Measurements from ENCODE around the gene CATSPER1. TPM values are rescaled to one million over a fixed set of nuclear protein-coding genes. Genes with fewer than 3 reads are reported as not detected.

Gene CATSPER1
- total and polyA plus RNA-seq, 2 of the 13 experiments (the other 11 are each of a cell fraction or from before 2014, with no cell fraction given): 0.17 TPM; not detected in 1

DNA sequence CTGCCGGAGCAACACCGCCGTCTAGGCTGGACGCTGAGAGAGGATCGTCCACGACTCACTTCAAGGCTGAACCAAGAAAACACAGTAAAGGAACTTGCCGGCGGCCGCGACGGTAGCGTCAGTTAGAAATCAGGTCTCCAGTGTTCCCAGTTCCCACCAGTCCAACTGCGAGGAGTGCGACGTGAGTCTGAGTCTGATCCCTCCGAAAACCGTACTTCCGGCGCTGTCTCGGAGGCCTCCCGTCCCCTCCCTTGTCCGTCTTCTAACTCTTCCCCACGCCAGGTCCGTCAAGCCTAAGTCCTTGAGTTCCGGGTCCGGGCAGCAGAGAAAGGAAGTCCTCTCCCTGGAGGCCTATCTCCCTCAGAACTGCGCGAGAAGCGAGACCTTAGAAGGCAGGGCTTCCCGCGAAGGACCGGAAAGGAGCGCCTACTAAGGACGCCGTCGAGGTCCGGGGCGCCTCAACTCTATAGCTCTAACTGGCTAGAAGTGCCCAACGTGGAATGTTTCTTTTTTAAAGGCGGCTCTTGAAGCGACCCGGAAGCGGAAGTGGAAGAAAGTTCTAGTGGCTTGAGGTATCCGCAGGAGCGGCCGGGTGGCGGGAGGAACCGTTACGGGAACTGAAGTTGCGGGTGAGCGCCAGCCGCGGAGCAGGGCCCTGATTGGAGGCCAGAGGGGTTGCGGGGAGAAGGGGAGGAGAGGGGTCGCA is 24.2 kb downstream of the CATSPER1 start, which contains the start of the genes BANF1 and EIF1AD (continued):
- TF ChIP-seq, protein P1, sequence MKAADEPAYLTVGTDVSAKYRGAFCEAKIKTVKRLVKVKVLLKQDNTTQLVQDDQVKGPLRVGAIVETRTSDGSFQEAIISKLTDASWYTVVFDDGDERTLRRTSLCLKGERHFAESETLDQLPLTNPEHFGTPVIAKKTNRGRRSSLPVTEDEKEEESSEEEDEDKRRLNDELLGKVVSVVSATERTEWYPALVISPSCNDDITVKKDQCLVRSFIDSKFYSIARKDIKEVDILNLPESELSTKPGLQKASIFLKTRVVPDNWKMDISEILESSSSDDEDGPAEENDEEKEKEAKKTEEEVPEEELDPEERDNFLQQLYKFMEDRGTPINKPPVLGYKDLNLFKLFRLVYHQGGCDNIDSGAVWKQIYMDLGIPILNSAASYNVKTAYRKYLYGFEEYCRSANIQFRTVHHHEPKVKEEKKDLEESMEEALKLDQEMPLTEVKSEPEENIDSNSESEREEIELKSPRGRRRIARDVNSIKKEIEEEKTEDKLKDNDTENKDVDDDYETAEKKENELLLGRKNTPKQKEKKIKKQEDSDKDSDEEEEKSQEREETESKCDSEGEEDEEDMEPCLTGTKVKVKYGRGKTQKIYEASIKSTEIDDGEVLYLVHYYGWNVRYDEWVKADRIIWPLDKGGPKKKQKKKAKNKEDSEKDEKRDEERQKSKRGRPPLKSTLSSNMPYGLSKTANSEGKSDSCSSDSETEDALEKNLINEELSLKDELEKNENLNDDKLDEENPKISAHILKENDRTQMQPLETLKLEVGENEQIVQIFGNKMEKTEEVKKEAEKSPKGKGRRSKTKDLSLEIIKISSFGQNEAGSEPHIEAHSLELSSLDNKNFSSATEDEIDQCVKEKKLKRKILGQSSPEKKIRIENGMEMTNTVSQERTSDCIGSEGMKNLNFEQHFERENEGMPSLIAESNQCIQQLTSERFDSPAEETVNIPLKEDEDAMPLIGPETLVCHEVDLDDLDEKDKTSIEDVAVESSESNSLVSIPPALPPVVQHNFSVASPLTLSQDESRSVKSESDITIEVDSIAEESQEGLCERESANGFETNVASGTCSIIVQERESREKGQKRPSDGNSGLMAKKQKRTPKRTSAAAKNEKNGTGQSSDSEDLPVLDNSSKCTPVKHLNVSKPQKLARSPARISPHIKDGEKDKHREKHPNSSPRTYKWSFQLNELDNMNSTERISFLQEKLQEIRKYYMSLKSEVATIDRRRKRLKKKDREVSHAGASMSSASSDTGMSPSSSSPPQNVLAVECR (CRISPR knock-in tag; IDR thresholded peaks at IDR 0.05; ENCODE audit: borderline replicate concordance): peak; percentile 94
- TF ChIP-seq MXI1 (IDR thresholded peaks at IDR 0.05; ENCODE audit: borderline replicate concordance, low read depth, low read length) (peak; percentile 68; the same call in 1 of the 3 replicates), KDM5A (IDR thresholded peaks at IDR 0.05; ENCODE audit: borderline replicate concordance, low read length) (peak; percentile 99), NFYC (CRISPR knock-in tag; IDR thresholded peaks at IDR 0.05) (no peak), NFE2 (CRISPR knock-in tag; IDR thresholded peaks at IDR 0.05) (no peak), PHF8 (CRISPR knock-in tag; IDR thresholded peaks at IDR 0.05) (peak; percentile 93), ZSCAN29 (CRISPR knock-in tag; conservative IDR thresholded peaks at IDR 0.05) (peak; percentile 79; the same call in 1 of the 2 replicates), FOXK2 (IDR thresholded peaks at IDR 0.05) (0 out of 2 replicates have a peak, but pooled peaks have one; percentile 10), ZFP1 (CRISPR knock-in tag; IDR thresholded peaks at IDR 0.05) (no peak), XRCC5 (optimal IDR thresholded peaks at IDR 0.05; ENCODE audit: low read length) (peak; percentile 99), MZF1 (CRISPR knock-in tag; IDR thresholded peaks at IDR 0.05; ENCODE audit: borderline replicate concordance) (no peak), THAP11 (CRISPR knock-in tag; IDR thresholded peaks at IDR 0.05) (peak; percentile 96), JDP2 (CRISPR knock-in tag; IDR thresholded peaks at IDR 0.05; ENCODE audit: borderline replicate concordance) (no peak), ZNF556 (CRISPR knock-in tag; IDR thresholded peaks at IDR 0.05; ENCODE audit: borderline replicate concordance) (peak; percentile 97), REPIN1 (CRISPR knock-in tag; IDR thresholded peaks at IDR 0.05; ENCODE audit: borderline replicate concordance, low read depth) (peak; percentile 84), JUN (CRISPR knock-in tag; IDR thresholded peaks at IDR 0.05) (0 out of 2 replicates have a peak, but pooled peaks have one; percentile 72)
- TF ChIP-seq, protein P2, sequence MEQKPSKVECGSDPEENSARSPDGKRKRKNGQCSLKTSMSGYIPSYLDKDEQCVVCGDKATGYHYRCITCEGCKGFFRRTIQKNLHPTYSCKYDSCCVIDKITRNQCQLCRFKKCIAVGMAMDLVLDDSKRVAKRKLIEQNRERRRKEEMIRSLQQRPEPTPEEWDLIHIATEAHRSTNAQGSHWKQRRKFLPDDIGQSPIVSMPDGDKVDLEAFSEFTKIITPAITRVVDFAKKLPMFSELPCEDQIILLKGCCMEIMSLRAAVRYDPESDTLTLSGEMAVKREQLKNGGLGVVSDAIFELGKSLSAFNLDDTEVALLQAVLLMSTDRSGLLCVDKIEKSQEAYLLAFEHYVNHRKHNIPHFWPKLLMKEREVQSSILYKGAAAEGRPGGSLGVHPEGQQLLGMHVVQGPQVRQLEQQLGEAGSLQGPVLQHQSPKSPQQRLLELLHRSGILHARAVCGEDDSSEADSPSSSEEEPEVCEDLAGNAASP (CRISPR knock-in tag; IDR thresholded peaks at IDR 0.05; ENCODE audit: borderline replicate concordance): peak; percentile 82
- TF ChIP-seq, protein P3, sequence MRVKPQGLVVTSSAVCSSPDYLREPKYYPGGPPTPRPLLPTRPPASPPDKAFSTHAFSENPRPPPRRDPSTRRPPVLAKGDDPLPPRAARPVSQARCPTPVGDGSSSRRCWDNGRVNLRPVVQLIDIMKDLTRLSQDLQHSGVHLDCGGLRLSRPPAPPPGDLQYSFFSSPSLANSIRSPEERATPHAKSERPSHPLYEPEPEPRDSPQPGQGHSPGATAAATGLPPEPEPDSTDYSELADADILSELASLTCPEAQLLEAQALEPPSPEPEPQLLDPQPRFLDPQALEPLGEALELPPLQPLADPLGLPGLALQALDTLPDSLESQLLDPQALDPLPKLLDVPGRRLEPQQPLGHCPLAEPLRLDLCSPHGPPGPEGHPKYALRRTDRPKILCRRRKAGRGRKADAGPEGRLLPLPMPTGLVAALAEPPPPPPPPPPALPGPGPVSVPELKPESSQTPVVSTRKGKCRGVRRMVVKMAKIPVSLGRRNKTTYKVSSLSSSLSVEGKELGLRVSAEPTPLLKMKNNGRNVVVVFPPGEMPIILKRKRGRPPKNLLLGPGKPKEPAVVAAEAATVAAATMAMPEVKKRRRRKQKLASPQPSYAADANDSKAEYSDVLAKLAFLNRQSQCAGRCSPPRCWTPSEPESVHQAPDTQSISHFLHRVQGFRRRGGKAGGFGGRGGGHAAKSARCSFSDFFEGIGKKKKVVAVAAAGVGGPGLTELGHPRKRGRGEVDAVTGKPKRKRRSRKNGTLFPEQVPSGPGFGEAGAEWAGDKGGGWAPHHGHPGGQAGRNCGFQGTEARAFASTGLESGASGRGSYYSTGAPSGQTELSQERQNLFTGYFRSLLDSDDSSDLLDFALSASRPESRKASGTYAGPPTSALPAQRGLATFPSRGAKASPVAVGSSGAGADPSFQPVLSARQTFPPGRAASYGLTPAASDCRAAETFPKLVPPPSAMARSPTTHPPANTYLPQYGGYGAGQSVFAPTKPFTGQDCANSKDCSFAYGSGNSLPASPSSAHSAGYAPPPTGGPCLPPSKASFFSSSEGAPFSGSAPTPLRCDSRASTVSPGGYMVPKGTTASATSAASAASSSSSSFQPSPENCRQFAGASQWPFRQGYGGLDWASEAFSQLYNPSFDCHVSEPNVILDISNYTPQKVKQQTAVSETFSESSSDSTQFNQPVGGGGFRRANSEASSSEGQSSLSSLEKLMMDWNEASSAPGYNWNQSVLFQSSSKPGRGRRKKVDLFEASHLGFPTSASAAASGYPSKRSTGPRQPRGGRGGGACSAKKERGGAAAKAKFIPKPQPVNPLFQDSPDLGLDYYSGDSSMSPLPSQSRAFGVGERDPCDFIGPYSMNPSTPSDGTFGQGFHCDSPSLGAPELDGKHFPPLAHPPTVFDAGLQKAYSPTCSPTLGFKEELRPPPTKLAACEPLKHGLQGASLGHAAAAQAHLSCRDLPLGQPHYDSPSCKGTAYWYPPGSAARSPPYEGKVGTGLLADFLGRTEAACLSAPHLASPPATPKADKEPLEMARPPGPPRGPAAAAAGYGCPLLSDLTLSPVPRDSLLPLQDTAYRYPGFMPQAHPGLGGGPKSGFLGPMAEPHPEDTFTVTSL (CRISPR knock-in tag; IDR thresholded peaks at IDR 0.05; ENCODE audit: borderline replicate concordance): no peak; the same call in 1 of the 2 replicates
- TF ChIP-seq, protein P4, sequence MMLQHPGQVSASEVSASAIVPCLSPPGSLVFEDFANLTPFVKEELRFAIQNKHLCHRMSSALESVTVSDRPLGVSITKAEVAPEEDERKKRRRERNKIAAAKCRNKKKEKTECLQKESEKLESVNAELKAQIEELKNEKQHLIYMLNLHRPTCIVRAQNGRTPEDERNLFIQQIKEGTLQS (CRISPR knock-in tag; IDR thresholded peaks at IDR 0.05): peak; percentile 48
